Panc1 (cell line): ENCODE measurements around the gene SEL1L2. TPM values are rescaled to one million over a fixed set of nuclear protein-coding genes. Genes with fewer than 3 reads are reported as not detected.
A peak's percentile ranks its signal among the peaks of the same experiment; 100 is the strongest.

ENCODE experiments used
- ATAC-seq: fragments of 200-7000 bp; cut with Tn5 transposase; 2 replicates; pipeline ENCODE4 v1.9.1; 2020; ENCODE audit warnings: mild to moderate bottlenecking, moderate library complexity
- Bru-seq: library from RNA; stranded (reverse); fragments of 400-500 nt; gene quantifications from one replicate; lab custom pipeline; 2021; lab: Mats Ljungman, UMichigan
- BruChase-seq, 2 experiments: library from RNA; stranded (reverse); fragments of 400-500 nt; gene quantifications; one replicate each; lab custom pipeline; 2021; lab: Mats Ljungman, UMichigan
- BruUV-seq: library from RNA; stranded (reverse); fragments of 400-500 nt; replicated peaks from 2 replicates; lab custom pipeline; 2021; lab: Mats Ljungman, UMichigan
- CTCF ChIA-PET: fragments of 300-600 bp; sonication (Branson Sonifier 250); formaldehyde crosslinking; loops from one replicate; lab custom pipeline; 2022; ENCODE audit warnings: antibody characterized with exemption; lab: Charles Lee
- POLR2A ChIA-PET: fragments of 300-600 bp; sonication (Branson Sonifier 250); formaldehyde crosslinking; loops from one replicate; lab custom pipeline; 2022; ENCODE audit warnings: antibody characterized with exemption; lab: Charles Lee
- DNase-seq: peaks from one replicate; pipeline ENCODE4 v3.0.0-alpha.2; 2010; ENCODE audit warnings: low read depth, low spot score
- H3K27ac ChIP-seq: 2 replicates; pipeline ENCODE4 v1.5.1; 2011; ENCODE audit warnings: mild to moderate bottlenecking, low read length, inconsistent platforms
- H3K27me3 ChIP-seq: fragments of 200-500 bp; sonication (Bioruptor generic); 2 replicates; pipeline ENCODE4 v1.6.0; 2014; ENCODE audit warnings: low read length, inconsistent platforms; ENCODE audit not compliant: control insufficient read depth, insufficient read depth
- H3K36me3 ChIP-seq: fragments of 200-500 bp; sonication (Bioruptor generic); 2 replicates; pipeline ENCODE4 v1.5.1; 2014; ENCODE audit warnings: inconsistent platforms, mild to moderate bottlenecking, low read length, moderate library complexity; ENCODE audit not compliant: control insufficient read depth, insufficient read depth
- H3K4me1 ChIP-seq: 2 replicates; pipeline ENCODE4 v1.5.1; 2011; ENCODE audit warnings: inconsistent platforms, mild to moderate bottlenecking, low read length, moderate library complexity; ENCODE audit not compliant: control insufficient read depth, insufficient read depth
- H3K4me3 ChIP-seq, 2 experiments: 2 replicates each; pipeline ENCODE4 v1.5.1; 2011 to 2012; ENCODE audit warnings: low read depth in 2 of 2, low read length in 2 of 2, mild to moderate bottlenecking in 2 of 2, inconsistent platforms in 1 of 2, moderate library complexity in 1 of 2
- H3K9me3 ChIP-seq: fragments of 200-500 bp; sonication (Bioruptor generic); 2 replicates; pipeline ENCODE4 v1.5.1; 2014; ENCODE audit warnings: low read depth, mild to moderate bottlenecking, inconsistent platforms, low read length, moderate library complexity; ENCODE audit not compliant: control insufficient read depth, insufficient read depth
- POLR2AphosphoS5 ChIP-seq: IDR thresholded peaks from 2 replicates; pipeline ENCODE4 v1.6.1; 2012; ENCODE audit warnings: mild to moderate bottlenecking, low read depth, low read length, moderate library complexity
- SIN3A ChIP-seq: IDR thresholded peaks from 2 replicates; pipeline ENCODE4 v1.6.1; 2012; ENCODE audit warnings: low read depth, mild to moderate bottlenecking, low read length, moderate library complexity, borderline replicate concordance; ENCODE audit not compliant: insufficient read depth
- TCF7L2 ChIP-seq: IDR thresholded peaks from 2 replicates; pipeline ENCODE4 v1.6.1; 2011; ENCODE audit warnings: mild to moderate bottlenecking, low read depth, low read length, inconsistent platforms
- in situ Hi-C: cut with HindIII; loops from 2 replicates; pipeline ENCODE4 v1.10.0; 2016; ENCODE audit warnings: low sequenced_read_pairs, low pct_unique_long_range_greater_than_20kb
- intact Hi-C: fragments of 100-400 bp; cut with micrococcal nuclease; formaldehyde crosslinking; loops from one replicate; pipeline ENCODE4 v1.10.0; 2022; ENCODE audit not compliant: unreplicated experiment
- long read RNA-seq: library from polyadenylated mRNA; unstranded; transcript quantifications from one replicate; pipeline ENCODE4 v2.0.0, GENCODE V29; 2021; ENCODE audit not compliant: unreplicated experiment
- polyA plus RNA-seq: library from polyadenylated mRNA; unstranded; fragments of >200 nt; gene quantifications from one replicate; pipeline ENCODE4 v1.2.1, GENCODE V29; 2012; ENCODE audit warnings: missing spikeins; ENCODE audit not compliant: insufficient read length
- total RNA-seq: library from RNA; stranded (reverse); gene quantifications from one replicate; pipeline ENCODE4 v1.2.1, GENCODE V29; 2021; ENCODE audit not compliant: unreplicated experiment
- TF ChIP-seq, protein P1 (sequence below), 2 experiments: IDR thresholded peaks; 2 replicates each; pipeline ENCODE4 v1.6.1; 2011 to 2012; ENCODE audit warnings: low read depth in 2 of 2, control low read depth in 1 of 2, low read length in 1 of 2, mild to moderate bottlenecking in 1 of 2, moderate library complexity in 1 of 2; ENCODE audit not compliant: insufficient read depth in 1 of 2
- TF ChIP-seq, protein P2 (sequence below): fragments of 450-650 bp; IDR thresholded peaks from 2 replicates; pipeline ENCODE4 v1.5.1; 2017; ENCODE audit warnings: mild to moderate bottlenecking

SEL1L2 gene, protein sequence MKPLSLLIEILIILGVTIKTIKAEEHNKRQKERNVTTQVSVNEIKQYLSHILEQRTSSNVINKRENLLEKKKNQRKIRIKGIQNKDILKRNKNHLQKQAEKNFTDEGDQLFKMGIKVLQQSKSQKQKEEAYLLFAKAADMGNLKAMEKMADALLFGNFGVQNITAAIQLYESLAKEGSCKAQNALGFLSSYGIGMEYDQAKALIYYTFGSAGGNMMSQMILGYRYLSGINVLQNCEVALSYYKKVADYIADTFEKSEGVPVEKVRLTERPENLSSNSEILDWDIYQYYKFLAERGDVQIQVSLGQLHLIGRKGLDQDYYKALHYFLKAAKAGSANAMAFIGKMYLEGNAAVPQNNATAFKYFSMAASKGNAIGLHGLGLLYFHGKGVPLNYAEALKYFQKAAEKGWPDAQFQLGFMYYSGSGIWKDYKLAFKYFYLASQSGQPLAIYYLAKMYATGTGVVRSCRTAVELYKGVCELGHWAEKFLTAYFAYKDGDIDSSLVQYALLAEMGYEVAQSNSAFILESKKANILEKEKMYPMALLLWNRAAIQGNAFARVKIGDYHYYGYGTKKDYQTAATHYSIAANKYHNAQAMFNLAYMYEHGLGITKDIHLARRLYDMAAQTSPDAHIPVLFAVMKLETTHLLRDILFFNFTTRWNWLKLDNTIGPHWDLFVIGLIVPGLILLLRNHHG
- not detected for total RNA-seq
- polyA plus RNA-seq: not detected
- percentile 4 among the genes with signal in this experiment for Bru-seq, nascent RNA
- BruChase-seq, experiment 1, labeled RNA remaining after a 2-hour chase: percentile 2 among the genes with signal in this experiment
- BruChase-seq, experiment 2, labeled RNA remaining after a 6-hour chase: percentile 4 among the genes with signal in this experiment
- long read RNA-seq: 0 reads

DNA sequence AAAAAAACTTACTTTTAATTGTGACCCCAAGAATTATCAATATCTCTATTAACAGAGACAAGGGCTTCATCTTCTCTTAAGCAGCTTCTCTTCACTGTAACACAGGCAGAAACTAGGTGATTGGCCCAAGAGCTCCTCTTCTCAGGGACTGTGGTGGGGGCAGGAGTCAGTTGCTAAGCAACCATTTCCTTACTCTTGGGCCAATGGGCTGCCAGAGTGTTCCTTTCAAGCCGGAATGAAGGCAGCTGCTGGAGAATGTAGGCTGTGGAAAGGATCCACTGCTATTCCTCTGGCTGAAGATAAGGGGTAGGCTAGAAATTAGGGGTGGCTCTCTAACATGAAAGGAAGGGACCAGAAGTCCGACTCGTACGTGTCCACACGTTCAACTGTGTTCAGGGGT is at the start of gene SEL1L2:
TSS of gene SEL1L2 (minus strand) at position 150 of the 400 bp plus-strand sequence. CDS start at position 70, 80 bp downstream.
- in situ Hi-C loops: no loop called here
- DNase-seq (no peak), ATAC-seq (no peak)
- intact Hi-C loops: no loop called here
- ChIA-PET CTCF (no interaction called here), POLR2A (no interaction called here)
- Histone ChIP-seq H3K36me3 (no peaks in the 10 kb centered on the region), H3K27ac (no peak within 1 kb of the TSS), H3K4me3 (no peak within 1 kb of the TSS), H3K4me1 (no peaks in the 10 kb centered on the region), H3K9me3 (peaks cover 7% of the 10 kb centered on the region), H3K27me3 (no peaks in the 10 kb centered on the region)
- BruUV-seq: no TSS peak
- TF ChIP-seq, protein P1, sequence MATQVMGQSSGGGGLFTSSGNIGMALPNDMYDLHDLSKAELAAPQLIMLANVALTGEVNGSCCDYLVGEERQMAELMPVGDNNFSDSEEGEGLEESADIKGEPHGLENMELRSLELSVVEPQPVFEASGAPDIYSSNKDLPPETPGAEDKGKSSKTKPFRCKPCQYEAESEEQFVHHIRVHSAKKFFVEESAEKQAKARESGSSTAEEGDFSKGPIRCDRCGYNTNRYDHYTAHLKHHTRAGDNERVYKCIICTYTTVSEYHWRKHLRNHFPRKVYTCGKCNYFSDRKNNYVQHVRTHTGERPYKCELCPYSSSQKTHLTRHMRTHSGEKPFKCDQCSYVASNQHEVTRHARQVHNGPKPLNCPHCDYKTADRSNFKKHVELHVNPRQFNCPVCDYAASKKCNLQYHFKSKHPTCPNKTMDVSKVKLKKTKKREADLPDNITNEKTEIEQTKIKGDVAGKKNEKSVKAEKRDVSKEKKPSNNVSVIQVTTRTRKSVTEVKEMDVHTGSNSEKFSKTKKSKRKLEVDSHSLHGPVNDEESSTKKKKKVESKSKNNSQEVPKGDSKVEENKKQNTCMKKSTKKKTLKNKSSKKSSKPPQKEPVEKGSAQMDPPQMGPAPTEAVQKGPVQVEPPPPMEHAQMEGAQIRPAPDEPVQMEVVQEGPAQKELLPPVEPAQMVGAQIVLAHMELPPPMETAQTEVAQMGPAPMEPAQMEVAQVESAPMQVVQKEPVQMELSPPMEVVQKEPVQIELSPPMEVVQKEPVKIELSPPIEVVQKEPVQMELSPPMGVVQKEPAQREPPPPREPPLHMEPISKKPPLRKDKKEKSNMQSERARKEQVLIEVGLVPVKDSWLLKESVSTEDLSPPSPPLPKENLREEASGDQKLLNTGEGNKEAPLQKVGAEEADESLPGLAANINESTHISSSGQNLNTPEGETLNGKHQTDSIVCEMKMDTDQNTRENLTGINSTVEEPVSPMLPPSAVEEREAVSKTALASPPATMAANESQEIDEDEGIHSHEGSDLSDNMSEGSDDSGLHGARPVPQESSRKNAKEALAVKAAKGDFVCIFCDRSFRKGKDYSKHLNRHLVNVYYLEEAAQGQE (IDR thresholded peaks at IDR 0.05; ENCODE audit: insufficient read depth in 1 of 2, low read depth in 2 of 2, low read length in 1 of 2): no peak
- TF ChIP-seq POLR2AphosphoS5 (no peak), TCF7L2 (no peak), SIN3A (no peak)
- TF ChIP-seq, protein P2, sequence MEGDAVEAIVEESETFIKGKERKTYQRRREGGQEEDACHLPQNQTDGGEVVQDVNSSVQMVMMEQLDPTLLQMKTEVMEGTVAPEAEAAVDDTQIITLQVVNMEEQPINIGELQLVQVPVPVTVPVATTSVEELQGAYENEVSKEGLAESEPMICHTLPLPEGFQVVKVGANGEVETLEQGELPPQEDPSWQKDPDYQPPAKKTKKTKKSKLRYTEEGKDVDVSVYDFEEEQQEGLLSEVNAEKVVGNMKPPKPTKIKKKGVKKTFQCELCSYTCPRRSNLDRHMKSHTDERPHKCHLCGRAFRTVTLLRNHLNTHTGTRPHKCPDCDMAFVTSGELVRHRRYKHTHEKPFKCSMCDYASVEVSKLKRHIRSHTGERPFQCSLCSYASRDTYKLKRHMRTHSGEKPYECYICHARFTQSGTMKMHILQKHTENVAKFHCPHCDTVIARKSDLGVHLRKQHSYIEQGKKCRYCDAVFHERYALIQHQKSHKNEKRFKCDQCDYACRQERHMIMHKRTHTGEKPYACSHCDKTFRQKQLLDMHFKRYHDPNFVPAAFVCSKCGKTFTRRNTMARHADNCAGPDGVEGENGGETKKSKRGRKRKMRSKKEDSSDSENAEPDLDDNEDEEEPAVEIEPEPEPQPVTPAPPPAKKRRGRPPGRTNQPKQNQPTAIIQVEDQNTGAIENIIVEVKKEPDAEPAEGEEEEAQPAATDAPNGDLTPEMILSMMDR: no peak

DNA sequence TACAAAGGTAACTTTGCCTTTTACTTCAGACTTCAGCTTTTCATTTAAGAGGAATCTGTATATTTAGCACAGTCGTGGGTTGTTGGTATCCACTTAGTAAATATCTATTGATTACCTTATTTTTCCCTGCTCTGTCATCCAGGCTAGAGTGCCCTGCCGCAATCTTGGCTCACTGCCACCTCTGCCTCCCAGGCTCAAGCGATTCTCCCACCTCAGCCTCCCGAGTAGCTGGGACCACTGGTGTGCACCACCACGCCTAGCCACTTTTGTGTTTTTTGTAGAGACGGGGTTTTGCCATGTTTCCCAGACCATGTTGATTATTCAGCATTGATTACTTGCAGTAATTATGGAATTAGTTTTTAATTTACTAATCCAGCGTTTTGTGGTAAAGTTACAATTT is 46.2 kb upstream of the SEL1L2 start:
- TF ChIP-seq, protein P1 (IDR thresholded peaks at IDR 0.05; ENCODE audit: insufficient read depth in 1 of 2, low read depth in 2 of 2, low read length in 1 of 2): no peak
- TF ChIP-seq TCF7L2: no peak
- H3K4me3 ChIP-seq: no peak overlapping the region
- H3K9me3 ChIP-seq: no peaks in the 10 kb centered on the region
- H3K27ac ChIP-seq: no peak overlapping the region
- DNase-seq: no peak
- H3K36me3 ChIP-seq: no peaks in the 10 kb centered on the region
- no peak for ATAC-seq
- H3K4me1 ChIP-seq: no peaks in the 10 kb centered on the region
- no TSS peak for BruUV-seq
- in situ Hi-C loops (no loop called here), intact Hi-C loops (no loop called here)
- POLR2A ChIA-PET: no interaction called here
- H3K27me3 ChIP-seq: no peaks in the 10 kb centered on the region
- CTCF ChIA-PET: no interaction called here
